IMR-90 (cell line): ENCODE measurements around the gene SEMA4D. TPM values are rescaled to one million over a fixed set of nuclear protein-coding genes. Genes with fewer than 3 reads are reported as not detected.

Source experiments
- ATAC-seq: fragments of 200-7000 bp; cut with Tn5 transposase; 2 replicates; pipeline ENCODE4 v1.9.1; 2020; ENCODE audit warnings: low read depth, mild to moderate bottlenecking, moderate library complexity
- BruUV-seq: library from RNA; stranded (reverse); fragments of 400-500 nt; replicated peaks from 2 replicates; lab custom pipeline; 2021; lab: Mats Ljungman, UMichigan
- CTCF ChIA-PET: fragments of 300-600 bp; formaldehyde crosslinking; extraction: SDS; loops from one replicate; lab custom pipeline; 2021; ENCODE audit warnings: antibody characterized with exemption; lab: Yijun Ruan, JAX
- POLR2A ChIA-PET: fragments of 300-600 bp; sonication (Branson Sonifier 250); formaldehyde crosslinking; loops from one replicate; lab custom pipeline; 2022; ENCODE audit warnings: antibody characterized with exemption; ENCODE audit not compliant: unreplicated experiment; lab: Charles Lee
- DNase-seq: peaks from one replicate; pipeline ENCODE4 v3.0.0; 2013
- H2AFZ ChIP-seq: replicated peaks from 2 replicates; pipeline ENCODE3; 2013; ENCODE audit warnings: low read length, mild to moderate bottlenecking; ENCODE audit not compliant: poor library complexity
- H2AK5ac ChIP-seq: 2 replicates; pipeline ENCODE4 v1.6.1; 2013; ENCODE audit warnings: low read depth, low read length, inconsistent platforms
- H2AK9ac ChIP-seq: replicated peaks from 2 replicates; pipeline ENCODE3; 2013; ENCODE audit warnings: mild to moderate bottlenecking, low read depth, low read length, moderate library complexity; ENCODE audit not compliant: poor library complexity
- H2BK120ac ChIP-seq: 2 replicates; pipeline ENCODE4 v1.6.1; 2013; ENCODE audit warnings: low read depth, low read length, inconsistent platforms
- H2BK15ac ChIP-seq: 3 replicates; pipeline ENCODE4 v1.6.1; 2013; ENCODE audit warnings: low read depth, low read length, inconsistent platforms
- H2BK20ac ChIP-seq: 2 replicates; pipeline ENCODE4 v1.6.1; 2013; ENCODE audit warnings: low read depth, mild to moderate bottlenecking, inconsistent platforms, low read length, moderate library complexity
- H2BK5ac ChIP-seq: 2 replicates; pipeline ENCODE4 v1.6.1; 2013; ENCODE audit warnings: mild to moderate bottlenecking, low read depth, low read length, inconsistent platforms; ENCODE audit not compliant: poor library complexity, severe bottlenecking
- H3K14ac ChIP-seq: replicated peaks from 2 replicates; pipeline ENCODE4 v1.6.1; 2013; ENCODE audit warnings: low read depth, low read length, inconsistent platforms
- H3K18ac ChIP-seq: 2 replicates; pipeline ENCODE4 v1.6.1; 2013; ENCODE audit warnings: low read depth, low read length, control low read depth
- H3K23ac ChIP-seq: 2 replicates; pipeline ENCODE4 v1.6.1; 2013; ENCODE audit warnings: low read depth, low read length, inconsistent platforms
- H3K27ac ChIP-seq: 2 replicates; pipeline ENCODE4 v1.5.1; 2013; ENCODE audit warnings: mild to moderate bottlenecking, control low read depth, low read length; ENCODE audit not compliant: insufficient read depth
- H3K27me3 ChIP-seq: 2 replicates; pipeline ENCODE4 v1.6.1; 2013; ENCODE audit warnings: low read length; ENCODE audit not compliant: control insufficient read depth, insufficient read depth
- H3K36me3 ChIP-seq: 2 replicates; pipeline ENCODE4 v1.6.1; 2013; ENCODE audit warnings: low read length, mixed read lengths; ENCODE audit not compliant: control insufficient read depth, insufficient read depth
- H3K4ac ChIP-seq: 2 replicates; pipeline ENCODE4 v1.6.1; 2013; ENCODE audit warnings: low read depth, low read length, inconsistent platforms
- H3K4me1 ChIP-seq: 2 replicates; pipeline ENCODE4 v1.6.1; 2013; ENCODE audit warnings: low read length, mixed read lengths; ENCODE audit not compliant: control insufficient read depth, insufficient read depth
- H3K4me2 ChIP-seq: 2 replicates; pipeline ENCODE4 v1.6.1; 2013; ENCODE audit warnings: low read depth, mild to moderate bottlenecking, control low read depth, low read length, moderate library complexity
- H3K4me3 ChIP-seq: 2 replicates; pipeline ENCODE4 v1.5.1; 2013; ENCODE audit warnings: low read depth, mild to moderate bottlenecking, control low read depth, low read length, moderate library complexity; ENCODE audit not compliant: insufficient read depth
- H3K56ac ChIP-seq: 2 replicates; pipeline ENCODE4 v1.6.1; 2013; ENCODE audit warnings: low read length, inconsistent platforms; ENCODE audit not compliant: insufficient read depth; ENCODE audit errors: extremely low read depth
- H3K79me1 ChIP-seq, 2 experiments: 2 replicates each; pipeline ENCODE4 v1.6.1; 2013; ENCODE audit warnings: low read length in 2 of 2, inconsistent platforms in 1 of 2, low read depth in 1 of 2
- H3K9ac ChIP-seq: 2 replicates; pipeline ENCODE4 v1.6.1; 2013; ENCODE audit warnings: low read depth, low read length, control low read depth
- H3K9me1 ChIP-seq: 2 replicates; pipeline ENCODE4 v1.6.1; 2013; ENCODE audit warnings: low read length, inconsistent platforms; ENCODE audit not compliant: insufficient read depth
- H3K9me3 ChIP-seq: 2 replicates; pipeline ENCODE4 v1.6.1; 2013; ENCODE audit warnings: low read length; ENCODE audit not compliant: control insufficient read depth, insufficient read depth
- H4K20me1 ChIP-seq: 2 replicates; pipeline ENCODE4 v1.6.1; 2013; ENCODE audit warnings: low read length, inconsistent platforms; ENCODE audit not compliant: insufficient read depth
- H4K5ac ChIP-seq: 2 replicates; pipeline ENCODE4 v1.6.1; 2013; ENCODE audit warnings: mild to moderate bottlenecking, low read depth, low read length, control low read depth
- H4K8ac ChIP-seq, 2 experiments: 2 replicates each; pipeline ENCODE4 v1.6.1; 2013; ENCODE audit warnings: low read depth in 2 of 2, low read length in 2 of 2, control low read depth in 1 of 2, inconsistent platforms in 1 of 2
- H4K91ac ChIP-seq: 2 replicates; pipeline ENCODE4 v1.6.1; 2013; ENCODE audit warnings: low read depth, low read length, inconsistent platforms; ENCODE audit not compliant: insufficient read depth
- BHLHE40 ChIP-seq: fragments of 150-350 bp; IDR thresholded peaks from 2 replicates; pipeline ENCODE4 v1.6.1; 2016; ENCODE audit warnings: mild to moderate bottlenecking, low read depth, low read length
- CEBPB ChIP-seq: IDR thresholded peaks from 2 replicates; pipeline ENCODE4 v1.6.1; 2012; ENCODE audit warnings: low read depth, low read length, improper control_type of control experiment
- CHD1 ChIP-seq: IDR thresholded peaks from 2 replicates; pipeline ENCODE4 v1.6.1; 2012; ENCODE audit warnings: low read depth, low read length, improper control_type of control experiment
- CTCF ChIP-seq: conservative IDR thresholded peaks from 2 replicates; pipeline ENCODE4 v1.5.1; 2012; ENCODE audit warnings: mild to moderate bottlenecking, low read depth, low read length, improper control_type of control experiment
- FOS ChIP-seq: fragments of 150-350 bp; IDR thresholded peaks from 2 replicates; pipeline ENCODE4 v1.6.1; 2016; ENCODE audit warnings: low read depth, low read length
- MAFK ChIP-seq: IDR thresholded peaks from 2 replicates; pipeline ENCODE4 v1.6.1; 2012; ENCODE audit warnings: low read depth, low read length, improper control_type of control experiment
- MAZ ChIP-seq: IDR thresholded peaks from 2 replicates; pipeline ENCODE4 v1.6.1; 2012; ENCODE audit warnings: low read depth, mild to moderate bottlenecking, low read length, improper control_type of control experiment, moderate library complexity, borderline replicate concordance
- MXI1 ChIP-seq: IDR thresholded peaks from 2 replicates; pipeline ENCODE4 v1.6.1; 2012; ENCODE audit warnings: low read depth, mild to moderate bottlenecking, low read length, moderate library complexity, borderline replicate concordance
- NFE2L2 ChIP-seq: fragments of 150-350 bp; IDR thresholded peaks from 2 replicates; pipeline ENCODE4 v1.6.1; 2016; ENCODE audit warnings: low read depth, mild to moderate bottlenecking, low read length
- POLR2A ChIP-seq: IDR thresholded peaks from 2 replicates; pipeline ENCODE4 v1.6.1; 2012; ENCODE audit warnings: mild to moderate bottlenecking, low read depth, low read length
- RAD21 ChIP-seq: IDR thresholded peaks from 2 replicates; pipeline ENCODE4 v1.6.1; 2012; ENCODE audit warnings: low read length, improper control_type of control experiment
- RCOR1 ChIP-seq: IDR thresholded peaks from 2 replicates; pipeline ENCODE4 v1.6.1; 2012; ENCODE audit warnings: mild to moderate bottlenecking, low read length, improper control_type of control experiment; ENCODE audit not compliant: insufficient replicate concordance
- RFX5 ChIP-seq: IDR thresholded peaks from 2 replicates; pipeline ENCODE4 v1.8.0; 2012; ENCODE audit warnings: low read depth, mild to moderate bottlenecking, low read length, moderate library complexity
- SMC3 ChIP-seq: fragments of 150-350 bp; IDR thresholded peaks from 2 replicates; pipeline ENCODE4 v1.6.1; 2016; ENCODE audit warnings: low read depth, mild to moderate bottlenecking, antibody characterized with exemption, low read length, moderate library complexity
- WGBS, 2 experiments: methylation state at CpG; one replicate each; pipeline versions ENCODE4 v1.1.5 to v1.1.7; 2013; ENCODE audit warnings: missing lambda C conversion rate in 2 of 2; ENCODE audit not compliant: insufficient read length in 1 of 2; ENCODE audit errors: extremely low coverage in 2 of 2; 5-methylcytosine and 5-hydroxymethylcytosine counted together
- dilution Hi-C: fragments of 300-500 bp; cut with HindIII; formaldehyde crosslinking; loops from one replicate; pipeline ENCODE4 v1.14.3; 2018; ENCODE audit warnings: low sequenced_read_pairs; ENCODE audit not compliant: unreplicated experiment
- in situ Hi-C: fragments of 300-500 bp; cut with MboI; formaldehyde crosslinking; loops from 3 replicates; pipeline ENCODE4 v1.14.3; 2019; ENCODE audit warnings: low sequenced_read_pairs, inconsistent platforms, mixed read lengths
- intact Hi-C: fragments of 100-400 bp; cut with micrococcal nuclease; formaldehyde crosslinking; loops from 2 replicates; pipeline ENCODE4 v1.10.0; 2022
- polyA plus RNA-seq, 3 experiments: library from polyadenylated mRNA; depleted of rRNA; stranded (reverse); fragments of >200 nt; gene quantifications; 2 replicates each; pipeline ENCODE4 v1.2.3, GENCODE V29; 2012; ENCODE audit warnings: low replicate concordance in 1 of 3
- total RNA-seq: library from RNA; depleted of rRNA; stranded (reverse); fragments of >200 nt; gene quantifications from 2 replicates; pipeline ENCODE4 v1.2.3, GENCODE V29; 2012
- TF ChIP-seq, protein P1 (sequence below): fragments of 150-350 bp; IDR thresholded peaks from 2 replicates; pipeline ENCODE4 v1.6.1; 2017; ENCODE audit warnings: mild to moderate bottlenecking, antibody characterized with exemption, low read length, low read depth
- TF ChIP-seq, protein P2 (sequence below): fragments of 150-350 bp; IDR thresholded peaks from 2 replicates; pipeline ENCODE4 v1.6.1; 2016; ENCODE audit warnings: low read depth, mild to moderate bottlenecking, low read length, moderate library complexity, borderline replicate concordance

Gene SEMA4D
- total and polyA plus RNA-seq, 2 of the 4 experiments (the other 2 are of a cell fraction), result 0.90 to 1.5 TPM

GRCh38 chr9:89465001-89465451 is 32.9 kb downstream of the SEMA4D start:
- intact Hi-C loops, result no loop called here
- in situ Hi-C loops, result no loop called here
- H3K4me3 ChIP-seq, result no peak overlapping the region
- H3K27me3 ChIP-seq, result no peaks in the 10 kb centered on the region
- H3K79me1 ChIP-seq, result 0 out of 4 replicates have a peak, but pooled peaks cover 0 to 2% of the 10 kb centered on the region in 2 experiments
- no peak overlapping the region for H2BK120ac ChIP-seq
- no peak for TF ChIP-seq RAD21
- no peak for TF ChIP-seq FOS
- no peak for TF ChIP-seq RCOR1
- TF ChIP-seq POLR2A, result no peak
- TF ChIP-seq, protein P1, sequence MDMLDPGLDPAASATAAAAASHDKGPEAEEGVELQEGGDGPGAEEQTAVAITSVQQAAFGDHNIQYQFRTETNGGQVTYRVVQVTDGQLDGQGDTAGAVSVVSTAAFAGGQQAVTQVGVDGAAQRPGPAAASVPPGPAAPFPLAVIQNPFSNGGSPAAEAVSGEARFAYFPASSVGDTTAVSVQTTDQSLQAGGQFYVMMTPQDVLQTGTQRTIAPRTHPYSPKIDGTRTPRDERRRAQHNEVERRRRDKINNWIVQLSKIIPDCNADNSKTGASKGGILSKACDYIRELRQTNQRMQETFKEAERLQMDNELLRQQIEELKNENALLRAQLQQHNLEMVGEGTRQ, result no peak
- no peak for TF ChIP-seq CTCF
- no peak for TF ChIP-seq BHLHE40
- no peak for TF ChIP-seq MAFK
- no peak for TF ChIP-seq CEBPB
- TF ChIP-seq SMC3, result no peak
- no peak for TF ChIP-seq RFX5
- TF ChIP-seq, protein P2, sequence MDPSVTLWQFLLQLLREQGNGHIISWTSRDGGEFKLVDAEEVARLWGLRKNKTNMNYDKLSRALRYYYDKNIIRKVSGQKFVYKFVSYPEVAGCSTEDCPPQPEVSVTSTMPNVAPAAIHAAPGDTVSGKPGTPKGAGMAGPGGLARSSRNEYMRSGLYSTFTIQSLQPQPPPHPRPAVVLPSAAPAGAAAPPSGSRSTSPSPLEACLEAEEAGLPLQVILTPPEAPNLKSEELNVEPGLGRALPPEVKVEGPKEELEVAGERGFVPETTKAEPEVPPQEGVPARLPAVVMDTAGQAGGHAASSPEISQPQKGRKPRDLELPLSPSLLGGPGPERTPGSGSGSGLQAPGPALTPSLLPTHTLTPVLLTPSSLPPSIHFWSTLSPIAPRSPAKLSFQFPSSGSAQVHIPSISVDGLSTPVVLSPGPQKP, result no peak
- TF ChIP-seq CHD1, result no peak
- no peak for TF ChIP-seq NFE2L2
- no peak for TF ChIP-seq MXI1
- no peak for TF ChIP-seq MAZ
- H2AK9ac ChIP-seq, result no peak overlapping the region
- no peak overlapping the region for H3K27ac ChIP-seq
- BruUV-seq, result no TSS peak
- H4K91ac ChIP-seq, result no peak overlapping the region
- H4K8ac ChIP-seq, result no peak overlapping the region
- ATAC-seq, result no peak
- H3K9me3 ChIP-seq, result no peaks in the 10 kb centered on the region
- no peak for DNase-seq
- H3K4me1 ChIP-seq, result peaks cover 10% of the 10 kb centered on the region
- H3K9me1 ChIP-seq, result no peaks in the 10 kb centered on the region; the same call in 1 of the 2 replicates
- ChIA-PET CTCF (no interaction called here), POLR2A (no interaction called here)
- H2AK5ac ChIP-seq, result no peak overlapping the region
- no peak overlapping the region for H4K5ac ChIP-seq
- H3K14ac ChIP-seq, result no peak overlapping the region
- H3K23ac ChIP-seq, result no peak overlapping the region
- 100% methylated on average over 1 of the region's 7 CpGs; no CpG with 5 or more reads in 1 of the 2 experiments for WGBS, 2 experiments
- peaks cover 2% of the 10 kb centered on the region; the same call in 1 of the 2 replicates for H4K20me1 ChIP-seq
- H3K36me3 ChIP-seq, result no peaks in the 10 kb centered on the region
- no peak overlapping the region for H2AFZ ChIP-seq
- no peak overlapping the region for H2BK5ac ChIP-seq
- H2BK20ac ChIP-seq, result no peak overlapping the region
- dilution Hi-C loops, result no loop called here
- H3K4me2 ChIP-seq, result no peak overlapping the region
- H3K9ac ChIP-seq, result no peak overlapping the region
- H2BK15ac ChIP-seq, result no peak overlapping the region
- no peak overlapping the region; the same call in 1 of the 2 replicates for H3K18ac ChIP-seq
- H3K56ac ChIP-seq, result no peak overlapping the region
- no peak overlapping the region for H3K4ac ChIP-seq
